Stimulated activated CD4-positive, alpha-beta T cell treated with anti-CD3 and anti-CD28 coated beads, Interleukin-1b, Interleukin-23, amount 100 ng/mL, for 1 hour (primary cell): Measurements from ENCODE around the gene PYGL.
"Not testable (repeated sequence)": the region's sequence is repeated elsewhere in the genome, so short reads cannot be mapped to it uniquely, and the experiment has no call there.

Experiments
- DNase-seq, 2 donors: peaks; one replicate each; pipeline ENCODE4 v3.0.0-alpha.2; 2020; ENCODE audit warnings: low read depth in 2 of 2

PYGL gene

GRCh38 chr14:50943943-50944646 lies at the start of gene PYGL:
Gene PYGL (minus strand): TSS chr14:50944483. CDS start chr14:50944403, 80 bp downstream.
- DNase-seq = no peak

GRCh38 chr14:50985859-50986331 lies 41.6 kb upstream of the PYGL start:
- DNase-seq = no peak

GRCh38 chr14:50985124-50985858 lies 41.0 kb upstream of the PYGL start:
- no peak for DNase-seq

- no peak for DNase-seq
These were observed 39.9 kb upstream of the PYGL start for GRCh38 chr14:50984036-50984710.

GRCh38 chr14:50979941-50980850 lies 35.9 kb upstream of the PYGL start:
- no peak for DNase-seq

GRCh38 chr14:50978888-50979287 lies 34.6 kb upstream of the PYGL start:
- no peak for DNase-seq

- no peak for DNase-seq
These were observed 34.2 kb upstream of the PYGL start for GRCh38 chr14:50978529-50978871.

GRCh38 chr14:50977863-50978528 lies 33.7 kb upstream of the PYGL start:
- DNase-seq = no peak

- no peak for DNase-seq
These were observed 29.8 kb upstream of the PYGL start for GRCh38 chr14:50974118-50974517.

- no peak for DNase-seq
These were observed 28.5 kb upstream of the PYGL start for GRCh38 chr14:50972734-50973133.

GRCh38 chr14:50970886-50971781 lies 26.9 kb upstream of the PYGL start:
- DNase-seq = no peak

- DNase-seq = no peak
These were observed 23.5 kb upstream of the PYGL start for GRCh38 chr14:50967790-50968189.

- DNase-seq = no peak
These were observed 22.8 kb upstream of the PYGL start for GRCh38 chr14:50967103-50967502.

GRCh38 chr14:50964683-50965390 lies 20.6 kb upstream of the PYGL start:
- DNase-seq = no peak

- DNase-seq = no peak
These were observed 19.6 kb upstream of the PYGL start for GRCh38 chr14:50963919-50964318.

- no peak for DNase-seq
These were observed 17.4 kb upstream of the PYGL start for GRCh38 chr14:50961605-50962221.

- no peak for DNase-seq
These were observed 13.0 kb upstream of the PYGL start for GRCh38 chr14:50957296-50957695.

- DNase-seq = not testable (repeated sequence)
These were observed 12.1 kb upstream of the PYGL start for GRCh38 chr14:50956421-50956820.
